ENCODE results near the gene CD86.

DNA sequence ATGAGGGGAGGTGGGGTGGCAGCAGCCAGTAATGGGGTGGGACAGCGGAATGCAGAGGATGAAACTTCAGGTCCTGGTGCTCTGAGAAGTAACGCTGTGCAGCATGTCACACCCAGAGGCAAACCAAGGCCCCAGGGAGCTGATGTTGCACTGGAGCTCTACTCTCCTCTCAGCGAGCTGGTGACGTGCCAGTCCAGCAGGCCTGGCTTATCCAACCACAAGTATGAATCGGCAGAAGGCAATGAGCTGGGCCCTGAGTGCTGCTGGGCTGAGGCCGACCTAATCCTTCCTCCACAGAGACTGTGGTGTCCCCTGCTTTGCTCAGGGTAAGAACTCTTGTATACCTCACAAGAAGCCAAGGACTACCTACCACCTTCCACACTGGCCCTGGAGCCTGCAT is 30.5 kb downstream of the CD86 start:
- no peak for TF ChIP-seq POLR2A (IDR thresholded peaks at IDR 0.05)
- TF ChIP-seq, protein P1, sequence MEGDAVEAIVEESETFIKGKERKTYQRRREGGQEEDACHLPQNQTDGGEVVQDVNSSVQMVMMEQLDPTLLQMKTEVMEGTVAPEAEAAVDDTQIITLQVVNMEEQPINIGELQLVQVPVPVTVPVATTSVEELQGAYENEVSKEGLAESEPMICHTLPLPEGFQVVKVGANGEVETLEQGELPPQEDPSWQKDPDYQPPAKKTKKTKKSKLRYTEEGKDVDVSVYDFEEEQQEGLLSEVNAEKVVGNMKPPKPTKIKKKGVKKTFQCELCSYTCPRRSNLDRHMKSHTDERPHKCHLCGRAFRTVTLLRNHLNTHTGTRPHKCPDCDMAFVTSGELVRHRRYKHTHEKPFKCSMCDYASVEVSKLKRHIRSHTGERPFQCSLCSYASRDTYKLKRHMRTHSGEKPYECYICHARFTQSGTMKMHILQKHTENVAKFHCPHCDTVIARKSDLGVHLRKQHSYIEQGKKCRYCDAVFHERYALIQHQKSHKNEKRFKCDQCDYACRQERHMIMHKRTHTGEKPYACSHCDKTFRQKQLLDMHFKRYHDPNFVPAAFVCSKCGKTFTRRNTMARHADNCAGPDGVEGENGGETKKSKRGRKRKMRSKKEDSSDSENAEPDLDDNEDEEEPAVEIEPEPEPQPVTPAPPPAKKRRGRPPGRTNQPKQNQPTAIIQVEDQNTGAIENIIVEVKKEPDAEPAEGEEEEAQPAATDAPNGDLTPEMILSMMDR (IDR thresholded peaks at IDR 0.05), result no peak
